Endothelial cell of umbilical vein (primary cell): ENCODE measurements around the gene PIP5K1C. TPM values are rescaled to one million over a fixed set of nuclear protein-coding genes. Genes with fewer than 3 reads are reported as not detected.

Source experiments
- BruUV-seq: library from RNA; stranded (reverse); fragments of 400-500 nt; replicated peaks from 2 replicates; lab custom pipeline; 2021; lab: Mats Ljungman, UMichigan
- CTCF ChIA-PET: fragments of 300-600, 350-600 bp; sonication (Branson Sonifier 250); formaldehyde crosslinking; loops from one replicate; lab custom pipeline; 2021; ENCODE audit warnings: antibody characterized with exemption, inconsistent platforms; lab: Charles Lee
- POLR2A ChIA-PET: fragments of 300-600, 350-600 bp; sonication (Branson Sonifier 250); formaldehyde crosslinking; loops from one replicate; lab custom pipeline; 2021; ENCODE audit warnings: antibody characterized with exemption, inconsistent platforms; lab: Charles Lee
- DNase-seq: peaks from one replicate; pipeline ENCODE4 v3.0.0-alpha.2; 2011; ENCODE audit warnings: low read depth, low spot score
- FAIRE-seq: peaks from 2 replicates; lab custom pipeline; 2011; peaks lifted over from hg19 to GRCh38; lab: Jason Lieb, UNC
- H2AFZ ChIP-seq: 2 replicates; pipeline ENCODE4 v1.6.0; 2012; ENCODE audit warnings: low read depth, low read length, control low read depth, inconsistent platforms
- H3K27ac ChIP-seq: 2 replicates; pipeline ENCODE4 v1.5.1; 2011; ENCODE audit warnings: low read depth, mild to moderate bottlenecking, control low read depth, low read length, moderate library complexity; ENCODE audit not compliant: insufficient read depth
- H3K27me3 ChIP-seq, 2 experiments: 2 replicates each; pipeline versions ENCODE4 v1.6.0 to v1.6.1; 2011; ENCODE audit warnings: low read length in 2 of 2, mixed read lengths in 1 of 2; ENCODE audit not compliant: control insufficient read depth in 2 of 2, insufficient read depth in 2 of 2
- H3K36me3 ChIP-seq, 2 experiments: 2 replicates in 1 of 2; 3 replicates in 1 of 2; pipeline ENCODE4 v1.5.1; 2011; ENCODE audit warnings: low read length in 2 of 2, mild to moderate bottlenecking in 1 of 2, moderate library complexity in 1 of 2; ENCODE audit not compliant: control insufficient read depth in 2 of 2, insufficient read depth in 2 of 2; ENCODE audit errors: extremely low read depth in 1 of 2
- H3K4me1 ChIP-seq: 3 replicates; pipeline ENCODE4 v1.5.1; 2011; ENCODE audit warnings: mild to moderate bottlenecking, low read length; ENCODE audit not compliant: control insufficient read depth, insufficient read depth; ENCODE audit errors: extremely low read depth
- H3K4me2 ChIP-seq: 2 replicates; pipeline ENCODE4 v1.6.1; 2011; ENCODE audit warnings: low read length, control low read depth, mixed read lengths; ENCODE audit not compliant: insufficient read depth
- H3K4me3 ChIP-seq, 3 experiments: fragments of 200-600 bp in 1 of 3; sonication (generic), shearing (Covaris generic) in 1 of 3; replicated peaks in 1 of 3; 2 replicates each; pipeline ENCODE4 v1.5.1; 2011 to 2016; ENCODE audit warnings: control low read depth in 3 of 3, low read length in 3 of 3, mild to moderate bottlenecking in 2 of 3, inconsistent platforms in 1 of 3, low read depth in 1 of 3, moderate library complexity in 1 of 3; ENCODE audit not compliant: insufficient read depth in 1 of 3
- H3K79me2 ChIP-seq: 2 replicates; pipeline ENCODE4 v1.6.0; 2012; ENCODE audit warnings: low read length, inconsistent platforms; ENCODE audit not compliant: control insufficient read depth, insufficient read depth
- H3K9ac ChIP-seq: replicated peaks from 2 replicates; pipeline ENCODE3; 2011; ENCODE audit warnings: low read length, control low read depth; ENCODE audit not compliant: insufficient read depth; ENCODE audit errors: extremely low read depth
- H3K9me1 ChIP-seq: replicated peaks from 3 replicates; pipeline ENCODE4 v1.6.0; 2011; ENCODE audit warnings: mild to moderate bottlenecking, low read length; ENCODE audit not compliant: control insufficient read depth, insufficient read depth; ENCODE audit errors: extremely low read depth
- H3K9me3 ChIP-seq: replicated peaks from 2 replicates; pipeline ENCODE4 v1.5.1; 2012; ENCODE audit warnings: low read length, inconsistent platforms; ENCODE audit not compliant: control insufficient read depth, insufficient read depth
- H4K20me1 ChIP-seq: replicated peaks from 2 replicates; pipeline ENCODE3; 2011; ENCODE audit warnings: mild to moderate bottlenecking, low read length; ENCODE audit not compliant: control insufficient read depth, insufficient read depth; ENCODE audit errors: extremely low read depth
- EZH2 ChIP-seq: IDR thresholded peaks from 2 replicates; pipeline ENCODE4 v1.6.1; 2012; ENCODE audit warnings: borderline replicate concordance, low read depth, mild to moderate bottlenecking, moderate library complexity, low read length, inconsistent platforms; ENCODE audit not compliant: severe bottlenecking
- FOS ChIP-seq: IDR thresholded peaks from 2 replicates; pipeline ENCODE4 v1.6.1; 2011; ENCODE audit warnings: mild to moderate bottlenecking, low read length, moderate library complexity, borderline replicate concordance; ENCODE audit not compliant: insufficient read depth
- JUN ChIP-seq: IDR thresholded peaks from 2 replicates; pipeline ENCODE4 v1.6.1; 2011; ENCODE audit warnings: borderline replicate concordance, low read depth; ENCODE audit not compliant: insufficient read length, insufficient read depth
- MYC ChIP-seq: IDR thresholded peaks from one replicate; pipeline ENCODE4 v1.6.1; 2011; ENCODE audit warnings: mild to moderate bottlenecking, low read depth, low read length
- POLR2AphosphoS5 ChIP-seq: IDR thresholded peaks from 2 replicates; pipeline ENCODE4 v1.6.1; 2012; ENCODE audit warnings: low read depth, mild to moderate bottlenecking, control low read depth, low read length, moderate library complexity; ENCODE audit not compliant: insufficient read depth
- dilution Hi-C: fragments of 300-500 bp; cut with MboI; formaldehyde crosslinking; loops from one replicate; pipeline ENCODE4 v1.15.0; 2019; ENCODE audit warnings: low sequenced_read_pairs; ENCODE audit not compliant: extremely low pct_ligation_motif_present
- intact Hi-C: fragments of 100-400 bp; cut with micrococcal nuclease; formaldehyde crosslinking; loops from one replicate; pipeline ENCODE4 v1.10.0; 2022
- polyA plus RNA-seq, 4 experiments: library from polyadenylated mRNA; depleted of rRNA in 3 of 4; stranded (reverse) in 3 of 4; unstranded in 1 of 4; fragments of >200 nt; gene quantifications; 2 replicates each; pipeline versions ENCODE4 v1.2.1 to v1.2.3, GENCODE V29; 2011 to 2012; ENCODE audit warnings: missing spikeins in 1 of 4
- total RNA-seq: library from RNA; stranded (reverse); gene quantifications from 2 replicates; pipeline ENCODE4 v1.2.3, GENCODE V29; 2021
- TF ChIP-seq, protein P1 (sequence below): IDR thresholded peaks from 2 replicates; pipeline ENCODE4 v1.6.1; 2011; ENCODE audit not compliant: insufficient read depth, insufficient read length

The PIP5K1C gene
- total and polyA plus RNA-seq, 2 donors (not counting 3 experiments of a cell fraction or from before 2014, with no cell fraction given) = 31.6 to 79.5 TPM

DNA sequence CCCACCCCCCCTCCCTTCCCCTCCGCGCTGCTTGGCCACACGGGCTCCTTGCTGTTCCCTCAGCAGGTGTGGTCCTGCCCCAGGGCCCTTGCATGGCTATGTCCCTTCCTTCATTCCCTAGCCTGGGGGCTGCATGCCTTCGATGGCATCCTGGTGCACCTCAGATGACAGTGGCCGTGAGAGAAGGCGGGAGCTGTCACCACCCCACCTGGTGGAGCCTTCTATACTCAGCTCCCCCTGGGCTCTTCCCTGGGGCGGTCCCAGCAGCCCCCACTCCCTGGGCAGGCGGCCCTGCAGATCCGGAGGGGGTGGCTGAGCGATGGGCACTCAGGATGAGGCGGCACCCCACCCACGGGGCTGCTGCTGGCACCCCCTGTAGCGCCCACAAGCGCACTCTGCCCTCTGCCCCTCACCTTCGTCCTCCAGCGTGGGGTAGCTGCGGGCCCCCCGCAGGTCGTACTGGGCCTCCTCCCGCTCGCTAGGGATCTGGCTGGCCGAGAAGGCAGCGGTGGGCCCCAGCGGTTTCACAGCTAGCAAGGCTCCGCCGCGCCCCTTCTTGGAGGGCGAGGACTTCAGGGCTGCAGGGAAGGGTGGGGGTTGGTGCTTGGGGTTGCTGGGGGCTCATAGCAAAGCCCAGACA lies 56.5 kb downstream of the PIP5K1C start:
- no peaks in the 10 kb centered on the region for H3K27me3 ChIP-seq
- no peaks in the 10 kb centered on the region for H3K4me1 ChIP-seq
- CTCF ChIA-PET = interaction anchor here (1.0 kb wide), 1 partner anchor 15 kb away, joined by 3 read pairs; no protein-coding TSS in a partner anchor
- H3K9ac ChIP-seq = no peak overlapping the region
- no peak overlapping the region for H3K27ac ChIP-seq
- no peak overlapping the region for H3K4me2 ChIP-seq
- TF ChIP-seq MYC (no peak), POLR2AphosphoS5 (no peak), FOS (no peak), JUN (no peak), EZH2 (no peak)
- TF ChIP-seq, protein P1, sequence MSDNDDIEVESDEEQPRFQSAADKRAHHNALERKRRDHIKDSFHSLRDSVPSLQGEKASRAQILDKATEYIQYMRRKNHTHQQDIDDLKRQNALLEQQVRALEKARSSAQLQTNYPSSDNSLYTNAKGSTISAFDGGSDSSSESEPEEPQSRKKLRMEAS = no peak
- intact Hi-C loops (no loop called here), dilution Hi-C loops (no loop called here)
- POLR2A ChIA-PET = no interaction called here
- FAIRE-seq (no peak), DNase-seq (no peak)
- no peaks in the 10 kb centered on the region for H3K79me2 ChIP-seq
- H3K4me3 ChIP-seq = no peak overlapping the region
- H3K36me3 ChIP-seq = peaks cover 4 to 50% of the 10 kb centered on the region in 2 experiments
- H3K9me1 ChIP-seq = no peaks in the 10 kb centered on the region
- H4K20me1 ChIP-seq = no peaks in the 10 kb centered on the region
- no TSS peak for BruUV-seq
- no peaks in the 10 kb centered on the region for H3K9me3 ChIP-seq
- no peak overlapping the region for H2AFZ ChIP-seq
